Esophagus muscularis mucosa (tissue), 4 donors: ENCODE results near the gene ZMIZ1. TPM values are rescaled to one million over a fixed set of nuclear protein-coding genes. Genes with fewer than 3 reads are reported as not detected.

Source experiments
- DNase-seq: peaks from one replicate; pipeline ENCODE4 v3.0.0-alpha.2; 2017; ENCODE audit errors: extremely low spot score
- H3K27ac ChIP-seq, 4 donors: fragments of 200-600 bp; sonication (generic); replicated peaks in 1 of 4; 1 replicate in 3 of 4; 2 replicates in 1 of 4; pipeline ENCODE4 v1.5.1; 2016 to 2019; ENCODE audit warnings: mild to moderate bottlenecking in 1 of 4
- H3K27me3 ChIP-seq, 4 donors: fragments of 200-600 bp; sonication (generic); one replicate each; pipeline versions ENCODE4 v1.5.1 to v1.6.0; 2016 to 2019
- H3K36me3 ChIP-seq, 4 donors: fragments of 200-600 bp; sonication (generic); one replicate each; pipeline ENCODE4 v1.5.1; 2016 to 2019
- H3K4me1 ChIP-seq, 4 donors: fragments of 200-600 bp; sonication (generic); one replicate each; pipeline ENCODE4 v1.5.1; 2016 to 2019
- H3K4me3 ChIP-seq, 4 donors: fragments of 200-600 bp; sonication (generic); 1 replicate in 2 of 4; 2 replicates in 2 of 4; pipeline ENCODE4 v1.5.1; 2016 to 2019; ENCODE audit warnings: mild to moderate bottlenecking in 4 of 4, moderate library complexity in 1 of 4
- H3K9me3 ChIP-seq, 4 donors: fragments of 200-600 bp; sonication (generic); 1 replicate in 3 of 4; 2 replicates in 1 of 4; pipeline ENCODE4 v1.5.1; 2016 to 2019
- CTCF ChIP-seq, 3 experiments: fragments of 200-600 bp in 2 of 3; fragments of 450-650 bp in 1 of 3; sonication (generic) in 2 of 3; IDR thresholded peaks; one replicate each; pipeline ENCODE4 v1.5.1; 2017 to 2019; ENCODE audit warnings: antibody characterized with exemption in 3 of 3, mild to moderate bottlenecking in 2 of 3, moderate library complexity in 1 of 3
- EP300 ChIP-seq: sonication (generic); formaldehyde crosslinking; IDR thresholded peaks from one replicate; pipeline ENCODE4 v1.6.1; 2017; ENCODE audit warnings: antibody characterized with exemption
- POLR2A ChIP-seq: fragments of 450-650 bp; IDR thresholded peaks from one replicate; pipeline ENCODE4 v1.6.1; 2017; ENCODE audit warnings: antibody characterized with exemption, moderate library complexity, mild to moderate bottlenecking, low read depth
- POLR2AphosphoS5 ChIP-seq, 2 donors: sonication (generic); formaldehyde crosslinking; IDR thresholded peaks; one replicate each; pipeline ENCODE4 v1.6.1; 2017; ENCODE audit warnings: antibody characterized with exemption in 2 of 2
- WGBS: methylation state at CpG from one replicate; pipeline ENCODE4 v1.1.5; 2018; 5-methylcytosine and 5-hydroxymethylcytosine counted together
- intact Hi-C: fragments of 100-400 bp; cut with DNase I; formaldehyde crosslinking; loops from one replicate; pipeline ENCODE4 v1.15.1; 2023
- total RNA-seq, 4 donors: library from RNA; depleted of rRNA; stranded (reverse); fragments of >200 nt; gene quantifications; one replicate each; pipeline versions ENCODE4 v1.1.0 to v1.2.1, GENCODE V29; 2016

ZMIZ1 gene
- total RNA-seq, 4 donors from 2014 or later: 48.7 to 87.2 (median 66.0) TPM

- Histone ChIP-seq H3K4me1 (peaks cover 10 to 42% (median 33%) of the 10 kb centered on the region in 4 donors), H3K4me3 (no peak overlapping the region), H3K27me3 (no peaks in the 10 kb centered on the region), H3K27ac (no peak overlapping the region), H3K9me3 (peaks cover 0 to 4% (median 0%) of the 10 kb centered on the region in 4 donors), H3K36me3 (no peaks in the 10 kb centered on the region)
- WGBS: 85% methylated on average over 10 of the region's 10 CpGs
- TF ChIP-seq POLR2A (no peak), CTCF (IDR thresholded peaks at IDR 0.05) (no peak)
- intact Hi-C loops: no loop called here
- DNase-seq: no peak
These were observed 46.7 kb upstream of the ZMIZ1 start for GRCh38 chr10:79021948-79022499.

GRCh38 chr10:79022565-79023230, 46.1 kb upstream of the ZMIZ1 start:
- Histone ChIP-seq H3K36me3 (no peaks in the 10 kb centered on the region), H3K4me1 (peaks cover 10 to 42% (median 33%) of the 10 kb centered on the region in 4 donors), H3K27ac (peak overlapping the region in 1 of 4 donors; percentile 46), H3K27me3 (no peaks in the 10 kb centered on the region), H3K9me3 (peaks cover 0 to 4% (median 0%) of the 10 kb centered on the region in 4 donors), H3K4me3 (peak overlapping the region in 3 of 4 donors; percentile 5 to 9 (median 9))
- intact Hi-C loops: no loop called here
- DNase-seq: no peak
- TF ChIP-seq EP300 (no peak), CTCF (IDR thresholded peaks at IDR 0.05) (no peak), POLR2A (no peak), POLR2AphosphoS5 (IDR thresholded peaks at IDR 0.05) (no peak)
- WGBS: 60% methylated on average over 17 of the region's 17 CpGs

- Histone ChIP-seq H3K27ac (peak overlapping the region in 1 of 4 donors; percentile 48), H3K9me3 (no peaks in the 10 kb centered on the region), H3K36me3 (no peaks in the 10 kb centered on the region), H3K4me3 (no peak overlapping the region), H3K27me3 (no peaks in the 10 kb centered on the region), H3K4me1 (peaks cover 10 to 42% (median 33%) of the 10 kb centered on the region in 4 donors)
- DNase-seq: no peak
- no peak for TF ChIP-seq CTCF (IDR thresholded peaks at IDR 0.05)
- TF ChIP-seq POLR2A: no peak
- TF ChIP-seq POLR2AphosphoS5 (IDR thresholded peaks at IDR 0.05): no peak
- TF ChIP-seq EP300: no peak
- 71% methylated on average over 13 of the region's 13 CpGs for WGBS
- intact Hi-C loops: no loop called here
These were observed 45.3 kb upstream of the ZMIZ1 start for GRCh38 chr10:79023240-79024162.

GRCh38 chr10:79024296-79024695, 44.5 kb upstream of the ZMIZ1 start:
- no peaks in the 10 kb centered on the region for H3K27me3 ChIP-seq
- peaks cover 10 to 42% (median 33%) of the 10 kb centered on the region in 4 donors for H3K4me1 ChIP-seq
- TF ChIP-seq CTCF (IDR thresholded peaks at IDR 0.05): no peak
- TF ChIP-seq POLR2A: no peak
- no peak for TF ChIP-seq EP300
- no peak for TF ChIP-seq POLR2AphosphoS5 (IDR thresholded peaks at IDR 0.05)
- no peaks in the 10 kb centered on the region for H3K9me3 ChIP-seq
- 93% methylated on average over 6 of the region's 6 CpGs for WGBS
- H3K27ac ChIP-seq: peak overlapping the region in 1 of 4 donors; percentile 48
- DNase-seq: no peak
- H3K4me3 ChIP-seq: no peak overlapping the region
- intact Hi-C loops: no loop called here
- no peaks in the 10 kb centered on the region for H3K36me3 ChIP-seq
